Medulla oblongata (tissue), 1 donor: ENCODE measurements around the gene STOML1.
A peak's percentile ranks its signal among the peaks of the same experiment; 100 is the strongest.

Experiments
- DNase-seq: peaks from one replicate; pipeline ENCODE4 v3.0.0-alpha.2; 2015; ENCODE audit errors: extremely low spot score

STOML1 gene

GRCh38 chr15:73930790-73931281 is 61.3 kb downstream of the STOML1 start:
- DNase-seq: peak; percentile 55

- DNase-seq: no peak
These were observed 61.7 kb downstream of the STOML1 start for GRCh38 chr15:73930371-73930770.

- no peak for DNase-seq
These were observed 63.0 kb downstream of the STOML1 start for GRCh38 chr15:73928971-73929627.
